Measurements from ENCODE around the gene KLHL3.

DNA sequence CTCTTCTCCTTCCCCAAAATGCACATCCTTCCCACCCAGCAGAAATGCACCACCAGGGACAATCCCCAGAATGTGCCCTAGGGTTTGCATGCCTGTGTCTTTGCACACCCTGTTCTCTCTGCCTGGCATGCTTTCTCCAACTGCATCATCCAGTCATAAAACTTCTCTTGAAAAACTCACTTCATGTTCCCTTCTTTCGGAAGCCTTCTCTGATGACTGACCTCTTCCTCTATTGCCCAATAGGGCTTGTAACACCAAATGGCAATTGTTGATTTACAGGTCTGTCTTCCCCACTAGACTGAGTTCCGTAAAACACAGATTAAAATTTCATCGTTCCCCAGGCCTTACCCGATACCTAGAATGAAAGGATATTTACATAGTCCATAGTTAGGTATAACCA, 153.7 kb downstream of the KLHL3 start:
- TF ChIP-seq, protein P1, sequence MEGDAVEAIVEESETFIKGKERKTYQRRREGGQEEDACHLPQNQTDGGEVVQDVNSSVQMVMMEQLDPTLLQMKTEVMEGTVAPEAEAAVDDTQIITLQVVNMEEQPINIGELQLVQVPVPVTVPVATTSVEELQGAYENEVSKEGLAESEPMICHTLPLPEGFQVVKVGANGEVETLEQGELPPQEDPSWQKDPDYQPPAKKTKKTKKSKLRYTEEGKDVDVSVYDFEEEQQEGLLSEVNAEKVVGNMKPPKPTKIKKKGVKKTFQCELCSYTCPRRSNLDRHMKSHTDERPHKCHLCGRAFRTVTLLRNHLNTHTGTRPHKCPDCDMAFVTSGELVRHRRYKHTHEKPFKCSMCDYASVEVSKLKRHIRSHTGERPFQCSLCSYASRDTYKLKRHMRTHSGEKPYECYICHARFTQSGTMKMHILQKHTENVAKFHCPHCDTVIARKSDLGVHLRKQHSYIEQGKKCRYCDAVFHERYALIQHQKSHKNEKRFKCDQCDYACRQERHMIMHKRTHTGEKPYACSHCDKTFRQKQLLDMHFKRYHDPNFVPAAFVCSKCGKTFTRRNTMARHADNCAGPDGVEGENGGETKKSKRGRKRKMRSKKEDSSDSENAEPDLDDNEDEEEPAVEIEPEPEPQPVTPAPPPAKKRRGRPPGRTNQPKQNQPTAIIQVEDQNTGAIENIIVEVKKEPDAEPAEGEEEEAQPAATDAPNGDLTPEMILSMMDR (conservative IDR thresholded peaks at IDR 0.05 in 1 of 2, IDR thresholded peaks at IDR 0.05 in 1 of 2; ENCODE audit: extremely low read depth in 1 of 2, insufficient read depth in 1 of 2, low read depth in 1 of 2, low read length in 2 of 2): no peak
- no peak for TF ChIP-seq EZH2 (IDR thresholded peaks at IDR 0.05; ENCODE audit: borderline replicate concordance, low read length)

Data from mammary epithelial cell (primary cell).